Measurements from ENCODE around the gene PPBP.

The PPBP gene, protein sequence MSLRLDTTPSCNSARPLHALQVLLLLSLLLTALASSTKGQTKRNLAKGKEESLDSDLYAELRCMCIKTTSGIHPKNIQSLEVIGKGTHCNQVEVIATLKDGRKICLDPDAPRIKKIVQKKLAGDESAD

DNA sequence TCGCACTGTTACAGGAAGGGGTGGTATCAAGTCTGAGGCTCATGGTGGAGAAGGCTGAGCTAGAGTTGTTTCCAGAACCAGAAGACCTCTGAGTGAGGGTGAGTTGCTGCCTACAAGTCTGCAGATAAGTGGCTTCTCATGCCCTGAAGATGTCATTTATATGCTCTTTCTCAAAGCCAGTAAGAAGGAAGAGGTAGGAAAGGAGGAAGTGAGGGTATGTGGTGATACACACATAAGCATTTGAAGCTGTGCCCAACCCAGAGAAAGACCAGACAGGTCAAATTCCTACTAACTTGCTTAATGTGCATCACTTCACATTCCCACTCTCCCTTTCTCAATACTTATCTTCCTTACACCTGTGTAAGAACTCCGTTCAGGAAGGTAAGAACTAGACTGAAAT lies at the start of gene PPBP:
Gene PPBP, minus strand, starts transcription at position 130 of the 400 bp plus-strand sequence. Its CDS starts 87 bp downstream, at position 43.
- Histone ChIP-seq H3K4me3 (ENCODE audit: low read length) (no peak within 1 kb of the TSS), H3K9ac (ENCODE audit: low read length) (no peak within 1 kb of the TSS), H3K27ac (ENCODE audit: low read length) (peak within 1 kb of the TSS; percentile 11), H3K9me3 (ENCODE audit: control insufficient read depth, low read depth, low read length) (no peaks in the 10 kb centered on the region), H3K27me3 (ENCODE audit: control insufficient read depth, insufficient read depth, low read length) (no peaks in the 10 kb centered on the region), H3K36me3 (ENCODE audit: control insufficient read depth, low read depth, low read length) (no peaks in the 10 kb centered on the region), H3K4me1 (ENCODE audit: control insufficient read depth, low read depth, low read length) (peaks cover 27% of the 10 kb centered on the region)

DNA sequence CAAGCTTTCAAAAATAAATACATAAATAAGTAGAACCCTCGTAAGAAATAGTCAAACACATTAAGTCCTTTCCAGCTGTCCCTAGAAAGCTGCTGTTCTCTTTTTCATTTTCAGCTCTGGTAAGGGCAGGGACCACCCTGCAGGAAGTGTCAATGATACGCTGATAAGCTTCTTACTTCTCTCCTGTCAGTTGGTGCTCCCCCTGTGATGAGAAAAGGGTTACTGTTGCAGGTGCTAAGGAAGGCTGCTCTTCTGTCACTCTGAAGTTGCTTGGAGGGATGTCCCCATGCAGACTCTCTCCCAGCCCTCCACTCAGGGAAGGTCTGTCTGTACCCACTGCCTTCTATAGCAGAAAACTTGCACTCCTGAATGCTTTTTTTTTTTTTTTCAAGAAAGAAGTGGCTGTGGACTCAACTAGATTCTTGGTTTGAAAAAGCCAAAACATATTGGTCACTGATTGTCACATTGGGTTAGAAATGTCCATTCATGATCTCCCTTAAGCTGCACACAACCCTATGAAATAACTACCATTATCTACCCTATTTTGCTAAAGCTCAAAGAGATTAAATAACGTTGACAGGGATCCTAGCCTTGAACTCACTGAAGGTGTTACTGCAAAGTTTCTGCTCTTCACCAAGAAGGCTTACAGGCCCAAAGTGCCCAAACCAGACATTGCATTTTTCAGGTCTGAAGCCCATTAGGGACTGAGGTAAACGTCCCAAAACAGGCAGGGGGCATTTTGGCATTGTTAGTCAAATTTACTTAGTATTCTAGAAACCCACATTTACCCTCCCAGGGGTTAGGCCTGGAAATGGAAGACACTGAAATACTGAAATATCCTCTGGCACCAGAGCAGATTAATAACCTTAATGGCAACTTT lies 49.3 kb upstream of the PPBP start:
- Histone ChIP-seq H3K27ac (ENCODE audit: low read length) (no peak overlapping the region), H3K36me3 (ENCODE audit: control insufficient read depth, low read depth, low read length) (no peaks in the 10 kb centered on the region), H3K4me3 (ENCODE audit: low read length) (peak overlapping the region; percentile 75), H3K27me3 (ENCODE audit: control insufficient read depth, insufficient read depth, low read length) (peaks cover 9% of the 10 kb centered on the region), H3K4me1 (ENCODE audit: control insufficient read depth, low read depth, low read length) (peaks cover 23% of the 10 kb centered on the region), H3K9me3 (ENCODE audit: control insufficient read depth, low read depth, low read length) (no peaks in the 10 kb centered on the region), H3K9ac (ENCODE audit: low read length) (peak overlapping the region; percentile 29)

DNA sequence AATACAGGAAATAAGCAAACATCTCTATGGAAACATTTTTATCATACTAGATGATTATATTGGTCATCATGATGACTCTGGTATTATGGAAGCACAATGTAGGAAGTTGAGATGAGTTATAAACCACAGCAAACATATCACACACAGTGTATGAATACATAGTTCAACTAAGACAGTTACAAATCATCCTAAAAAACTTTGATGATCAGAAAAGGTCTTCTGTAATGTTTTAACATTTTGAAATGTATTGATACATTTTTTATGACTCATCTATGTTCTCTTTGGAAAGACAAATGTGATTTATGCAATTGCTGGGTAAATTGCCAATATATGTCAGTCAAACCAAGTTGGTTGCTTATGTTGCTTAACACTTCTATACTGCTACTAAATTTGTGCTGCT lies 45.7 kb upstream of the PPBP start:
- Histone ChIP-seq H3K4me1 (ENCODE audit: control insufficient read depth, low read depth, low read length) (peaks cover 12% of the 10 kb centered on the region), H3K36me3 (ENCODE audit: control insufficient read depth, low read depth, low read length) (no peaks in the 10 kb centered on the region), H3K27ac (ENCODE audit: low read length) (no peak overlapping the region), H3K4me3 (ENCODE audit: low read length) (no peak overlapping the region), H3K9ac (ENCODE audit: low read length) (no peak overlapping the region), H3K9me3 (ENCODE audit: control insufficient read depth, low read depth, low read length) (no peaks in the 10 kb centered on the region), H3K27me3 (ENCODE audit: control insufficient read depth, insufficient read depth, low read length) (no peaks in the 10 kb centered on the region)

DNA sequence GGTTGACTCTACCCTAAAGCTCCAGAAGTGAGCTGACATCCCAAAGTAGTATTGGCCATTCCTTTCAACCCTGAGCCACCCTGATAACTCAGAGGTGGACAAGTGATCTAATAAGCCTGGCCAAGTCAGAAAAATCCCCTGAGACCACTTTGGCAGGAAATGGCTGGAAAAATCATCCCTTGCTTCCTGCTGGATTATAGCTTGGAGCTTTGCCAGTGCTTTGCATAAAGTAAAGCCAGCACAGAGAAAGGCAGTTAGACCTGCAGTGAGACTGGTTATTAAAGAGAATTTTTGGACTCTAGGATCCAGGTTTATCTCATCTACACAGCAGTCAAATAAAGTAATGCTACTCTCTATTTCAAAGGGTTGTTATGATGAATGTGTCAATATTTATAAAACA lies 44.1 kb upstream of the PPBP start:
- H3K4me3 ChIP-seq (ENCODE audit: low read length): no peak overlapping the region

DNA sequence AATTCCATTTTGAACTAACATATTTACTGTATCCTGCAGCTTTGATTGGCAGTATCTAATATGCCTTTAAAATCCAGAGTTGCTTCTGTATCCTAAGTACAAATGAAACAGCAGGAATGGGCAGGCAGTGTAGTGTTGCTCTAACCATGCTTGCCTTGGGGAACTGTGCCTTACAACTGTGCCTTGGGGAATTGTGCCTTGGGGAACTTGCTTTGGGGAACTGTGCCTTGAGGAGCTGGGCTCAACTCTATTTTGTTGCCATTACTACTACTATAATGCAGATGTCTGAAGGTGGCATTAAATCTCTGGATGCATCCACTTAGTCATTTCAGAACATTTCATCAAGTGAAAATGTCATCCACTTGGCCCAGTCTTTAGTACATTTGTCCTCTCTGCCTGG lies 43.6 kb upstream of the PPBP start:
- H3K4me3 ChIP-seq (ENCODE audit: low read length): no peak overlapping the region
- H3K9ac ChIP-seq (ENCODE audit: low read length): no peak overlapping the region
- H3K4me1 ChIP-seq (ENCODE audit: control insufficient read depth, low read depth, low read length): no peaks in the 10 kb centered on the region
- H3K36me3 ChIP-seq (ENCODE audit: control insufficient read depth, low read depth, low read length): no peaks in the 10 kb centered on the region
- no peak overlapping the region for H3K27ac ChIP-seq (ENCODE audit: low read length)
- H3K27me3 ChIP-seq (ENCODE audit: control insufficient read depth, insufficient read depth, low read length): no peaks in the 10 kb centered on the region
- no peaks in the 10 kb centered on the region for H3K9me3 ChIP-seq (ENCODE audit: control insufficient read depth, low read depth, low read length)

More for the DNA sequence above, 44.1 kb upstream of the PPBP start:
- Histone ChIP-seq H3K36me3 (ENCODE audit: control insufficient read depth, low read depth, low read length) (no peaks in the 10 kb centered on the region), H3K4me1 (ENCODE audit: control insufficient read depth, low read depth, low read length) (peaks cover 3% of the 10 kb centered on the region), H3K9ac (ENCODE audit: low read length) (no peak overlapping the region), H3K27ac (ENCODE audit: low read length) (no peak overlapping the region), H3K9me3 (ENCODE audit: control insufficient read depth, low read depth, low read length) (no peaks in the 10 kb centered on the region), H3K27me3 (ENCODE audit: control insufficient read depth, insufficient read depth, low read length) (no peaks in the 10 kb centered on the region)

DNA sequence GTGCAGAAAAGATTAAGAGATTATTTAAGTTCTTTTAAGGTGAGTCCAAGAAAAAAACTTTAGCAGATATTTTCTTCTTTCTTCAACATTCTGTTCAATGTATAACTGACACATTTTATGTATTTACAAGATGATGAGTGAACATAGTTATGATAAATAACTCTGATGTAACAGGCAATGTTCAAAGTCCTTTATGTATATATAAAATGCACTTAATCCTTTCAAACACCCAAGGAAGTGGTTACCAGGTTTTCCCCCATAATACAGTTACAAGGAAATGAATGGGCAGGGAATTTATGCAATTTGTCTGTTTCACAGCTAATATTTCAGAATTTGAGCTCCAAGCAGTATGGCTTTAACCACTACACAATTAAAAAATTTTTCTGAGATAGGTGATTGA lies 42.3 kb upstream of the PPBP start:
- no peaks in the 10 kb centered on the region for H3K36me3 ChIP-seq (ENCODE audit: control insufficient read depth, low read depth, low read length)
- H3K9ac ChIP-seq (ENCODE audit: low read length): no peak overlapping the region
- no peaks in the 10 kb centered on the region for H3K9me3 ChIP-seq (ENCODE audit: control insufficient read depth, low read depth, low read length)
- no peaks in the 10 kb centered on the region for H3K27me3 ChIP-seq (ENCODE audit: control insufficient read depth, insufficient read depth, low read length)
- no peak overlapping the region for H3K27ac ChIP-seq (ENCODE audit: low read length)
- no peaks in the 10 kb centered on the region for H3K4me1 ChIP-seq (ENCODE audit: control insufficient read depth, low read depth, low read length)
- no peak overlapping the region for H3K4me3 ChIP-seq (ENCODE audit: low read length)

DNA sequence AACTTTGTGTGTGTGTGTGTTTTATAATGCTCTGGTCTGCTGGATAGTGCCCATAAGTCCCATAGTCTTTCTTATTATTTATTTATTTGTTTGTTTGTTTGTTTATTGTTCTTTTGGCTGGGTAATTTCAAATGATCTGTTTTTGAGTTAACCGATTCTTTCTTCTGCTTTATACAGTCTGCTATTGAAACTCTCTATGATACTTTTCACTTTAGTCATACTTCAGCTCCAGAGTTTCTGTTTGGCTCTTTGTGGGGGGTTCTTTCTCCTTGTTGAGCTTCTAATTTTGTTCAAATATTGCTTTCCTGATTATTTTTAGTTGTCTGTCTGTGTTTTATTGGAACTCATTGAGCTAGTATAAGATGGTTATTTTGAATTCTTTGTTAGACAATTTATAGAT lies 40.5 kb upstream of the PPBP start:
- H3K9ac ChIP-seq (ENCODE audit: low read length): no peak overlapping the region
- H3K9me3 ChIP-seq (ENCODE audit: control insufficient read depth, low read depth, low read length): no peaks in the 10 kb centered on the region
- no peak overlapping the region for H3K4me3 ChIP-seq (ENCODE audit: low read length)
- H3K27ac ChIP-seq (ENCODE audit: low read length): no peak overlapping the region
- H3K4me1 ChIP-seq (ENCODE audit: control insufficient read depth, low read depth, low read length): no peaks in the 10 kb centered on the region
- no peaks in the 10 kb centered on the region for H3K36me3 ChIP-seq (ENCODE audit: control insufficient read depth, low read depth, low read length)
- no peaks in the 10 kb centered on the region for H3K27me3 ChIP-seq (ENCODE audit: control insufficient read depth, insufficient read depth, low read length)

DNA sequence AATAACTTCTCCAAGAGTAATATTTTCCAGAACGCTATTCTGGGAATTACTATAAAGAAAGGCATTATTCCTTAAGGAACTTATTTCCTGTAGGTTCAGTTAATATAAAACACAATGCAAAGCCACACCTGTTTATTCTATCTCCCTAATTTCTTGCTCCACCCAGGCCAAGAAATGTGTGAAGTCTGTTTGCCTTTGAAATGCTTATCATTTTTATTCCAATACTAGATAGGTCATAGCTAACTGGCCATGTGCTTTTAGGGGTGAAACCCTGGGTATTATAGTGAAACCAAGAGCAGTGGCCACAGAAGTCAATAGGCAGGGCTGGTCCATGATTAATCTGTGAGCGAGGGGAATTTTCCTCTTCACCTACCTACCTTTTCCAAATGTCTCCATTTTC lies 35.7 kb upstream of the PPBP start:
- H3K36me3 ChIP-seq (ENCODE audit: control insufficient read depth, low read depth, low read length): no peaks in the 10 kb centered on the region
- H3K9ac ChIP-seq (ENCODE audit: low read length): no peak overlapping the region
- no peak overlapping the region for H3K4me3 ChIP-seq (ENCODE audit: low read length)
- no peak overlapping the region for H3K27ac ChIP-seq (ENCODE audit: low read length)
- no peaks in the 10 kb centered on the region for H3K9me3 ChIP-seq (ENCODE audit: control insufficient read depth, low read depth, low read length)
- H3K4me1 ChIP-seq (ENCODE audit: control insufficient read depth, low read depth, low read length): no peaks in the 10 kb centered on the region
- H3K27me3 ChIP-seq (ENCODE audit: control insufficient read depth, insufficient read depth, low read length): no peaks in the 10 kb centered on the region

DNA sequence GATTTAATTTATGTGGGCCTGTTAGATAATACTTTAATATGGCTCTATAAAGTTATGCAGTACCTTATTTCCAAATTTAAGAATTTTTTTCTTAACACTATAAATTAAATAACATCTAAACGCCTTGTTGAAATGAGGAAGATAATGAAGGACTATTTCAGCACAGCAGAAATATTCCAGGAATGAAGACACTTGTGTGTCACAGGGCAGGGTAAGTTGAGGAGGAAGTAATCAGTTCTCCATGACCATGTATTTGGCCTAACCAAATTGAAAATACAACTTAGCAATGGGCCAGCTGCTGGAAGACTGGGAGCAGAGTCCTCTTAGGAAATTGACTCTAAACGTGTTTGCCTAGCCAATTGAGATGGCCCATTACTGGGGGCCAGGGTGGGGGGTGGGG lies 33.6 kb upstream of the PPBP start:
- no peak overlapping the region for H3K4me3 ChIP-seq (ENCODE audit: low read length)
- no peaks in the 10 kb centered on the region for H3K9me3 ChIP-seq (ENCODE audit: control insufficient read depth, low read depth, low read length)
- no peaks in the 10 kb centered on the region for H3K36me3 ChIP-seq (ENCODE audit: control insufficient read depth, low read depth, low read length)
- no peaks in the 10 kb centered on the region for H3K27me3 ChIP-seq (ENCODE audit: control insufficient read depth, insufficient read depth, low read length)
- no peak overlapping the region for H3K27ac ChIP-seq (ENCODE audit: low read length)
- no peaks in the 10 kb centered on the region for H3K4me1 ChIP-seq (ENCODE audit: control insufficient read depth, low read depth, low read length)
- no peak overlapping the region for H3K9ac ChIP-seq (ENCODE audit: low read length)

DNA sequence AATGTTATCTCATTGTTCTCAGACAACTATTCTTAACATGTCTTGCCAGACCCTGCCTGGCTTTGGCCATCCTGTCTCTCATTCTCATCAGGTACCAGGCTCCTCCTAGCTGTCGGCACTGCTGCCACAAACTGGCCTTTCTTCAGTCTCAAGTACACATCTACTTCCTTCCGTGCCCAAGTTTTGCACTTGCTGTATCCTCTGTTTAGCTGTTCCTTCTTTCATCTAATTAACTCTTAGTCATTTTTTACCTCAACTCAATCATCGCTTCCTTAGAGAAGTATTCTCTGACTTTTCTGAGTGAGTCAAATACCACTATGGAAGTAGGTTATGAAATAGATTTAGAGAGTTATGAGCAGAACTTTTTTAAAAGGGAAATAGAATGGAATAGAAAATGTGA lies 30.8 kb upstream of the PPBP start:
- peaks cover 6% of the 10 kb centered on the region for H3K4me1 ChIP-seq (ENCODE audit: control insufficient read depth, low read depth, low read length)
- H3K27me3 ChIP-seq (ENCODE audit: control insufficient read depth, insufficient read depth, low read length): no peaks in the 10 kb centered on the region
- no peak overlapping the region for H3K9ac ChIP-seq (ENCODE audit: low read length)
- H3K27ac ChIP-seq (ENCODE audit: low read length): no peak overlapping the region
- H3K4me3 ChIP-seq (ENCODE audit: low read length): no peak overlapping the region
- H3K9me3 ChIP-seq (ENCODE audit: control insufficient read depth, low read depth, low read length): no peaks in the 10 kb centered on the region
- no peaks in the 10 kb centered on the region for H3K36me3 ChIP-seq (ENCODE audit: control insufficient read depth, low read depth, low read length)

DNA sequence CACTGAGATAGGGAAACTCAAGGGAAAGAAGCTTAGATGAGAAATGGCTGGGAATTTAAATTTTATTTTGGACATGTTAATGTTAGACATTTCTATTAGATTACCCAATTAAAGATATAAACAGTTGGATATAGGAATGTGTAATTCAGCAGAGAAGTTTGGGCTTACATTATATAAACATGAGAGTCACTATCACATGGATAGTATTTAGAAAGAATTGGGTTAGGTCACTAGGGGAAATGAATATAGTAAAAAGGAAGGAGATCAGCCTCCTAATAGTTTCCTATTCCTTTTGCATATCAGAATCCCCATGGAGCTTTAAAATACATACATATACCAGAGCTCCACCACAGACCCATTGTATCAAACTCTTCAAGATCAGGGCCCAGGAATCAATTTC lies 30.1 kb upstream of the PPBP start:
- H3K27me3 ChIP-seq (ENCODE audit: control insufficient read depth, insufficient read depth, low read length): no peaks in the 10 kb centered on the region
- peaks cover 6% of the 10 kb centered on the region for H3K4me1 ChIP-seq (ENCODE audit: control insufficient read depth, low read depth, low read length)
- H3K9ac ChIP-seq (ENCODE audit: low read length): no peak overlapping the region
- no peak overlapping the region for H3K4me3 ChIP-seq (ENCODE audit: low read length)
- no peaks in the 10 kb centered on the region for H3K36me3 ChIP-seq (ENCODE audit: control insufficient read depth, low read depth, low read length)
- no peaks in the 10 kb centered on the region for H3K9me3 ChIP-seq (ENCODE audit: control insufficient read depth, low read depth, low read length)
- H3K27ac ChIP-seq (ENCODE audit: low read length): no peak overlapping the region

DNA sequence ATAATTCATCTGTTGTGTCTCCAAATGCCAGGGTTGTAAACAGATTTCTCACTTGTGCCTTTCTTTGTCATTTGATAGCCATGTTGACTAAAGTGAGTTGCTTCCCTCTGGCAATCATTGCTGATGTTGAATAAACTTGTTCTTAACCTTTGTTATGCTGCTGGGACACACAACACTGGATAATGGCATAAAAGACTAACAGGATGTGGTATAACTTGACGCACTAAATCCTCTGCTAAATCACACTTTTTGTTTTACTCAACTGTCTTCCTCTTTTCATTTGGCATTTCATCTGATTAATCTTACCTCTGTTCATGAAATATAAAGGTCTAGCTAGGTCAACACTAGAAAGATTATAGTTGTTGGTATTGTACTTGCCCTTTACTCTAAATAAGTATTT lies 28.1 kb upstream of the PPBP start:
- Histone ChIP-seq H3K9ac (ENCODE audit: low read length) (no peak overlapping the region), H3K9me3 (ENCODE audit: control insufficient read depth, low read depth, low read length) (no peaks in the 10 kb centered on the region), H3K4me1 (ENCODE audit: control insufficient read depth, low read depth, low read length) (peaks cover 6% of the 10 kb centered on the region), H3K4me3 (ENCODE audit: low read length) (no peak overlapping the region), H3K27ac (ENCODE audit: low read length) (no peak overlapping the region), H3K27me3 (ENCODE audit: control insufficient read depth, insufficient read depth, low read length) (no peaks in the 10 kb centered on the region), H3K36me3 (ENCODE audit: control insufficient read depth, low read depth, low read length) (no peaks in the 10 kb centered on the region)
